ENCODE results near the gene LONP1.

Gene LONP1

GRCh38 chr19:5642204-5642603, 77.7 kb downstream of the LONP1 start:
- DNase-seq: no peak

Data from left hindlimb (tissue), 1 donor.